ENCODE results near the gene DYRK1B.

Gene DYRK1B

DNA sequence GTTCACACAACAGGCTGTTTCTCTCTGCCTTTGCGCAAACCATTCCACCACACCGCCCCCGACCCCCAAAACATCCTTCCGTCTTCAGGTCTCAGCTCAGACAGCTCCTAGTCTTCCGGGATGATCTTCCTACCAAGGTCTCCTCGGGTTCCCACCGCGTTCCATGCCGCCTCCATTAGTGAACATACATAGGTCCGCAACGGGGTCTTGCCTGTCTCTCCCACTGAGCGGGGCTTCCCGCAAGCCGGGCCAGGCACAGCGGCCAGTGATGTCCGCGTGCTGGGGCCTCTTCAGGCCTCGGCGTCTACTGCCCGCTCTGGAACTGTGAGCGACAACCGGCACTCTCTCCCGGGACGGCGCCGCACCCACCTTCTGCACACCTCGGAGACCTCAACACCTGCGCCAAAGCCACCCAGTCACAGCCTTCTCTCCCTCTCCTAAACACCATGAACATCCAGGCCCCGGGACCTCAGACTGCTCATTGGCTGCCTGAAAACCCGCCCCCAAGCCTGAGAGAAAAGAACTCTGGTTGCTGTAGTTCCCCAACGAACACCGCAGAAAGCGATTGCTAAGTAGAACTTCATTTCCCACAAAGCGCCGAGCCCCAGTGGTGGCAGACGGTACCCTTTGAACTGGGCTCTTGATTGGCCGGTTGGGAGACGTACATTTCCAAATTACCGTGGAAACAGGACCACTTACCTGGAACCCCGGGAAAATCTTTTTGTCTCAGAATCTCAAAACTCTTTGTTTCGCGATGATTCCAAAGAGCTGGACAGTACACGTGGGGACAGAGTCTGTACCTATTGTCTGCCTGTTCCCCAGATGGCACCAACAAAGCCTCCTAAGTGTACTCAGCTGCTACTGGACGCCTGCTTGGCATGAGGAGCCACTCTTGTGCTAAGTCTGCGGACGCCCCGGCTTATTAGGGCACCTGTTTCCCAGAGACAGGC, 9.5 kb downstream of the DYRK1B start (continued):
- TF ChIP-seq, protein P1, sequence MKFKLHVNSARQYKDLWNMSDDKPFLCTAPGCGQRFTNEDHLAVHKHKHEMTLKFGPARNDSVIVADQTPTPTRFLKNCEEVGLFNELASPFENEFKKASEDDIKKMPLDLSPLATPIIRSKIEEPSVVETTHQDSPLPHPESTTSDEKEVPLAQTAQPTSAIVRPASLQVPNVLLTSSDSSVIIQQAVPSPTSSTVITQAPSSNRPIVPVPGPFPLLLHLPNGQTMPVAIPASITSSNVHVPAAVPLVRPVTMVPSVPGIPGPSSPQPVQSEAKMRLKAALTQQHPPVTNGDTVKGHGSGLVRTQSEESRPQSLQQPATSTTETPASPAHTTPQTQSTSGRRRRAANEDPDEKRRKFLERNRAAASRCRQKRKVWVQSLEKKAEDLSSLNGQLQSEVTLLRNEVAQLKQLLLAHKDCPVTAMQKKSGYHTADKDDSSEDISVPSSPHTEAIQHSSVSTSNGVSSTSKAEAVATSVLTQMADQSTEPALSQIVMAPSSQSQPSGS (tag by site-specific recombination; IDR thresholded peaks at IDR 0.05; ENCODE audit: low read depth): no peak
- TF ChIP-seq RBAK (tag by site-specific recombination; IDR thresholded peaks at IDR 0.05) (no peak), ZNF416 (tag by site-specific recombination; IDR thresholded peaks at IDR 0.05) (no peak), ZFP3 (tag by site-specific recombination; IDR thresholded peaks at IDR 0.05; ENCODE audit: low read depth) (no peak), ZNF24 (tag by site-specific recombination; IDR thresholded peaks at IDR 0.05) (no peak), HIC1 (tag by site-specific recombination; IDR thresholded peaks at IDR 0.05) (0 out of 2 replicates have a peak, but pooled peaks have one; percentile 51), GFI1B (tag by site-specific recombination; IDR thresholded peaks at IDR 0.05) (no peak), ZXDB (tag by site-specific recombination; IDR thresholded peaks at IDR 0.05) (peak; percentile 86), ZNF701 (tag by site-specific recombination; IDR thresholded peaks at IDR 0.05) (no peak), ZNF621 (tag by site-specific recombination; IDR thresholded peaks at IDR 0.05) (no peak), ZBTB1 (tag by site-specific recombination; IDR thresholded peaks at IDR 0.05) (no peak), TCF7L2 (IDR thresholded peaks at IDR 0.05; ENCODE audit: borderline replicate concordance, low read depth, low read length) (peak; percentile 93), ZNF426 (tag by site-specific recombination; IDR thresholded peaks at IDR 0.05) (no peak), ZBTB48 (tag by site-specific recombination; IDR thresholded peaks at IDR 0.05) (no peak; the same call in 1 of the 2 replicates), ZNF311 (tag by site-specific recombination; IDR thresholded peaks at IDR 0.05; ENCODE audit: borderline replicate concordance) (no peak), ZNF624 (tag by site-specific recombination; IDR thresholded peaks at IDR 0.05) (no peak; the same call in 1 of the 2 replicates), ZNF155 (tag by site-specific recombination; IDR thresholded peaks at IDR 0.05) (no peak), ZNF610 (tag by site-specific recombination; IDR thresholded peaks at IDR 0.05; ENCODE audit: borderline replicate concordance) (peak; percentile 52), HOXC10 (CRISPR knock-in tag; IDR thresholded peaks at IDR 0.05) (no peak), ZNF37A (tag by site-specific recombination; IDR thresholded peaks at IDR 0.05) (no peak), ZNF133 (tag by site-specific recombination; IDR thresholded peaks at IDR 0.05) (0 out of 2 replicates have a peak, but pooled peaks have one; percentile 34), ZNF223 (tag by site-specific recombination; IDR thresholded peaks at IDR 0.05) (no peak), ZNF510 (tag by site-specific recombination; IDR thresholded peaks at IDR 0.05; ENCODE audit: insufficient replicate concordance) (no peak), ZNF747 (tag by site-specific recombination; IDR thresholded peaks at IDR 0.05) (no peak), KLF7 (tag by site-specific recombination; IDR thresholded peaks at IDR 0.05; ENCODE audit: borderline replicate concordance) (peak; percentile 49; the same call in 1 of the 2 replicates), ZNF600 (tag by site-specific recombination; IDR thresholded peaks at IDR 0.05) (peak; percentile 97), GLI4 (tag by site-specific recombination; IDR thresholded peaks at IDR 0.05) (no peak), YY1 (tag by site-specific recombination; IDR thresholded peaks at IDR 0.05) (peak; percentile 75; the same call in 1 of the 2 replicates), ZIC2 (tag by site-specific recombination; IDR thresholded peaks at IDR 0.05) (no peak; the same call in 1 of the 2 replicates)
- TF ChIP-seq, protein P2, sequence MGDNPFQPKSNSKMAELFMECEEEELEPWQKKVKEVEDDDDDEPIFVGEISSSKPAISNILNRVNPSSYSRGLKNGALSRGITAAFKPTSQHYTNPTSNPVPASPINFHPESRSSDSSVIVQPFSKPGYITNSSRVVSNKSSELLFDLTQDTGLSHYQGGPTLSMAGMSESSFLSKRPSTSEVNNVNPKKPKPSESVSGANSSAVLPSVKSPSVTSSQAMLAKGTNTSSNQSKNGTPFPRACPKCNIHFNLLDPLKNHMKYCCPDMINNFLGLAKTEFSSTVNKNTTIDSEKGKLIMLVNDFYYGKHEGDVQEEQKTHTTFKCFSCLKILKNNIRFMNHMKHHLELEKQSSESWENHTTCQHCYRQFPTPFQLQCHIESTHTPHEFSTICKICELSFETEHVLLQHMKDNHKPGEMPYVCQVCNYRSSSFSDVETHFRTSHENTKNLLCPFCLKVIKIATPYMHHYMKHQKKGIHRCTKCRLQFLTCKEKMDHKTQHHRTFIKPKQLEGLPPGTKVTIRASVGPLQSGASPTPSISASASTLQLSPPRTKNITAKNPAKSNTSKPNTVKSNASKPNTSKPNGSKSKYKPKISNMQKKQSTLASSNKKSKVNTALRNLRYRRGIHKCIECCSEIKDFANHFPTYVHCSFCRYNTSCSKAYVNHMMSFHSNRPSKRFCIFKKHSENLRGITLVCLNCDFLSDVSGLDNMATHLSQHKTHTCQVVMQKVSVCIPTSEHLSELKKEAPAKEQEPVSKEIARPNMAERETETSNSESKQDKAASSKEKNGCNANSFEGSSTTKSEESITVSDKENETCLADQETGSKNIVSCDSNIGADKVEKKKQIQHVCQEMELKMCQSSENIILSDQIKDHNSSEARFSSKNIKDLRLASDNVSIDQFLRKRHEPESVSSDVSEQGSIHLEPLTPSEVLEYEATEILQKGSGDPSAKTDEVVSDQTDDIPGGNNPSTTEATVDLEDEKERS (tag by site-specific recombination; IDR thresholded peaks at IDR 0.05): no peak
- TF ChIP-seq, protein P3, sequence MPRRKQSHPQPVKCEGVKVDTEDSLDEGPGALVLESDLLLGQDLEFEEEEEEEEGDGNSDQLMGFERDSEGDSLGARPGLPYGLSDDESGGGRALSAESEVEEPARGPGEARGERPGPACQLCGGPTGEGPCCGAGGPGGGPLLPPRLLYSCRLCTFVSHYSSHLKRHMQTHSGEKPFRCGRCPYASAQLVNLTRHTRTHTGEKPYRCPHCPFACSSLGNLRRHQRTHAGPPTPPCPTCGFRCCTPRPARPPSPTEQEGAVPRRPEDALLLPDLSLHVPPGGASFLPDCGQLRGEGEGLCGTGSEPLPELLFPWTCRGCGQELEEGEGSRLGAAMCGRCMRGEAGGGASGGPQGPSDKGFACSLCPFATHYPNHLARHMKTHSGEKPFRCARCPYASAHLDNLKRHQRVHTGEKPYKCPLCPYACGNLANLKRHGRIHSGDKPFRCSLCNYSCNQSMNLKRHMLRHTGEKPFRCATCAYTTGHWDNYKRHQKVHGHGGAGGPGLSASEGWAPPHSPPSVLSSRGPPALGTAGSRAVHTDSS (tag by site-specific recombination; IDR thresholded peaks at IDR 0.05): no peak
